Gastroesophageal sphincter (tissue), 4 donors: Measurements from ENCODE around the gene DDTL. TPM values are rescaled to one million over a fixed set of nuclear protein-coding genes. Genes with fewer than 3 reads are reported as not detected.

Experiments used
- ATAC-seq: fragments of 150-250 bp; one replicate; pipeline ENCODE4 v1.9.1; 2016; ENCODE audit warnings: mild to moderate bottlenecking, moderate library complexity
- H3K27ac ChIP-seq, 4 donors: fragments of 200-600 bp; sonication (generic) in 3 of 4; 1 replicate in 3 of 4; 2 replicates in 1 of 4; pipeline ENCODE4 v1.5.1; 2016 to 2019
- H3K27me3 ChIP-seq: fragments of 200-600 bp; sonication (generic); one replicate; pipeline ENCODE4 v1.5.1; 2019
- H3K36me3 ChIP-seq, 2 donors: fragments of 200-600 bp; sonication (generic); one replicate each; pipeline ENCODE4 v1.5.1; 2019; ENCODE audit warnings: control low read depth in 1 of 2
- H3K4me1 ChIP-seq, 3 donors: fragments of 200-600 bp; sonication (generic); 1 replicate in 2 of 3; 2 replicates in 1 of 3; pipeline ENCODE4 v1.5.1; 2016 to 2019; ENCODE audit warnings: control low read depth in 2 of 3
- H3K4me3 ChIP-seq, 2 donors: fragments of 200-600 bp; sonication (generic); one replicate each; pipeline ENCODE4 v1.5.1; 2019; ENCODE audit warnings: mild to moderate bottlenecking in 1 of 2, moderate library complexity in 1 of 2
- H3K9me3 ChIP-seq, 3 donors: fragments of 200-600 bp; sonication (generic); one replicate each; pipeline ENCODE4 v1.5.1; 2017 to 2019; ENCODE audit warnings: control low read depth in 2 of 3
- CTCF ChIP-seq, 4 experiments: fragments of 200-600 bp in 2 of 4; fragments of 450-650 bp in 2 of 4; sonication (generic) in 1 of 4; IDR thresholded peaks; one replicate each; pipeline ENCODE4 v1.5.1; 2017 to 2019; ENCODE audit warnings: antibody characterized with exemption in 4 of 4, mild to moderate bottlenecking in 2 of 4, moderate library complexity in 2 of 4
- EP300 ChIP-seq: sonication (generic); formaldehyde crosslinking; IDR thresholded peaks from one replicate; pipeline ENCODE4 v1.6.1; 2017; ENCODE audit warnings: antibody characterized with exemption, mild to moderate bottlenecking
- POLR2A ChIP-seq, 2 donors: fragments of 450-650 bp; IDR thresholded peaks; one replicate each; pipeline ENCODE4 v1.6.1; 2017; ENCODE audit warnings: antibody characterized with exemption in 2 of 2, mild to moderate bottlenecking in 2 of 2, moderate library complexity in 1 of 2
- POLR2AphosphoS5 ChIP-seq: sonication (generic); formaldehyde crosslinking; IDR thresholded peaks from one replicate; pipeline ENCODE4 v1.6.1; 2017; ENCODE audit warnings: antibody characterized with exemption
- WGBS, 2 donors: methylation state at CpG; one replicate each; pipeline ENCODE4 v1.1.5; 2018; ENCODE audit warnings: low coverage in 1 of 2; 5-methylcytosine and 5-hydroxymethylcytosine counted together
- total RNA-seq, 4 donors: library from RNA; depleted of rRNA; stranded (reverse); fragments of >200 nt; gene quantifications; one replicate each; pipeline ENCODE4 v1.1.0, GENCODE V29; 2016

DDTL gene
- total RNA-seq, 4 donors from 2014 or later: 2.2 to 3.4 TPM; not detected in 2

GRCh38 chr22:24002851-24003250 lies 36.2 kb downstream of the DDTL start:
- Histone ChIP-seq H3K27ac (no peak overlapping the region), H3K36me3 (no peaks in the 10 kb centered on the region), H3K4me1 (peaks cover 0 to 14% (median 0%) of the 10 kb centered on the region in 3 donors), H3K4me3 (no peak overlapping the region), H3K27me3 (no peaks in the 10 kb centered on the region), H3K9me3 (no peaks in the 10 kb centered on the region)
- ATAC-seq: no peak
- no peak for TF ChIP-seq POLR2A (IDR thresholded peaks at IDR 0.05)
- no peak for TF ChIP-seq EP300
- no peak for TF ChIP-seq POLR2AphosphoS5
- no peak for TF ChIP-seq CTCF (IDR thresholded peaks at IDR 0.05)
- 74 to 83% methylated on average over 5 of the region's 5 CpGs for WGBS, 2 donors

- no peak overlapping the region for H3K27ac ChIP-seq
- 94% methylated on average over 3 of the region's 9 CpGs; no CpG with 5 or more reads in 1 of the 2 donors for WGBS, 2 donors
- no peak for ATAC-seq
Observed at GRCh38 chr22:24003887-24004286, 37.2 kb downstream of the DDTL start.

GRCh38 chr22:24005201-24005600 lies 38.5 kb downstream of the DDTL start, which contains the start of gene GSTT4:
TSS of gene GSTT4 (minus strand) at chr22:24005453. CDS start at chr22:24005356, 97 bp downstream.
- 39 to 59% methylated on average over 5 to 6 of the region's 6 CpGs for WGBS, 2 donors
- Histone ChIP-seq H3K27me3 (no peaks in the 10 kb centered on the region), H3K9me3 (no peaks in the 10 kb centered on the region), H3K4me3 (no peak within 1 kb of the TSS), H3K36me3 (no peaks in the 10 kb centered on the region), H3K27ac (peak within 1 kb of the TSS in 2 of 4 donors; percentile 5 to 65), H3K4me1 (peaks cover 0 to 14% (median 0%) of the 10 kb centered on the region in 3 donors)
- no peak for TF ChIP-seq POLR2A (IDR thresholded peaks at IDR 0.05)
- TF ChIP-seq EP300: no peak
- no peak for TF ChIP-seq POLR2AphosphoS5
- TF ChIP-seq CTCF (IDR thresholded peaks at IDR 0.05): no peak
- peak; percentile 17 for ATAC-seq

More at GRCh38 chr22:24003887-24004286, 37.2 kb downstream of the DDTL start:
- no peaks in the 10 kb centered on the region for H3K27me3 ChIP-seq
- no peak overlapping the region for H3K4me3 ChIP-seq
- no peaks in the 10 kb centered on the region for H3K36me3 ChIP-seq
- no peak for TF ChIP-seq CTCF (IDR thresholded peaks at IDR 0.05)
- no peak for TF ChIP-seq POLR2AphosphoS5
- no peak for TF ChIP-seq POLR2A (IDR thresholded peaks at IDR 0.05)
- no peak for TF ChIP-seq EP300
- H3K9me3 ChIP-seq: no peaks in the 10 kb centered on the region
- H3K4me1 ChIP-seq: peaks cover 0 to 14% (median 0%) of the 10 kb centered on the region in 3 donors

GRCh38 chr22:24006207-24006913 lies 39.7 kb downstream of the DDTL start:
- no peaks in the 10 kb centered on the region for H3K27me3 ChIP-seq
- TF ChIP-seq POLR2AphosphoS5 (no peak), EP300 (no peak), POLR2A (IDR thresholded peaks at IDR 0.05) (no peak), CTCF (IDR thresholded peaks at IDR 0.05) (no peak)
- no peak overlapping the region for H3K27ac ChIP-seq
- no peaks in the 10 kb centered on the region for H3K36me3 ChIP-seq
- no peaks in the 10 kb centered on the region for H3K9me3 ChIP-seq
- WGBS, 2 donors: 65 to 71% methylated on average over 1 to 5 of the region's 10 CpGs
- ATAC-seq: no peak
- no peak overlapping the region for H3K4me3 ChIP-seq
- peaks cover 0 to 14% (median 0%) of the 10 kb centered on the region in 3 donors for H3K4me1 ChIP-seq

GRCh38 chr22:24006914-24007214 lies 40.2 kb downstream of the DDTL start:
- TF ChIP-seq POLR2A (IDR thresholded peaks at IDR 0.05): no peak
- no peak for TF ChIP-seq EP300
- no peak for TF ChIP-seq POLR2AphosphoS5
- H3K27ac ChIP-seq: no peak overlapping the region
- no peaks in the 10 kb centered on the region for H3K36me3 ChIP-seq
- peaks cover 0 to 18% (median 0%) of the 10 kb centered on the region in 3 donors for H3K4me1 ChIP-seq
- 60 to 92% methylated on average over 2 to 6 of the region's 6 CpGs for WGBS, 2 donors
- no peak for ATAC-seq
- no peaks in the 10 kb centered on the region for H3K27me3 ChIP-seq
- H3K9me3 ChIP-seq: no peaks in the 10 kb centered on the region
- no peak overlapping the region for H3K4me3 ChIP-seq
